ENCODE measurements around the gene DUS1L.

Gene DUS1L

GRCh38 chr17:82033359-82034085, 32.1 kb downstream of the DUS1L start:
- Histone ChIP-seq H2AFZ (ENCODE audit: low read length) (no peak overlapping the region), H3K27me3 (ENCODE audit: insufficient read depth, low read length, poor library complexity, severe bottlenecking) (no peaks in the 10 kb centered on the region), H3K36me3 (ENCODE audit: insufficient read depth, low read length) (no peaks in the 10 kb centered on the region), H3K4me3 (ENCODE audit: low read length, poor library complexity, severe bottlenecking) (no peak overlapping the region), H3K9me2 (replicated peaks; ENCODE audit: low read depth, low read length) (no peaks in the 10 kb centered on the region), H4K20me1 (ENCODE audit: insufficient read depth, low read length, poor library complexity, severe bottlenecking) (peaks cover 7% of the 10 kb centered on the region), H3K4me1 (ENCODE audit: insufficient read depth, low read length, poor library complexity, severe bottlenecking) (peaks cover 11% of the 10 kb centered on the region), H3K9me3 (ENCODE audit: insufficient read depth, low read depth, low read length) (no peaks in the 10 kb centered on the region), H3K4me2 (ENCODE audit: low read depth, low read length, poor library complexity, severe bottlenecking) (no peak overlapping the region), H3F3A (ENCODE audit: low read depth) (no peaks in the 10 kb centered on the region), H3K9ac (ENCODE audit: low read depth, low read length, poor library complexity, severe bottlenecking) (no peak overlapping the region), H3K79me2 (ENCODE audit: insufficient read depth, low read length) (peaks cover 7% of the 10 kb centered on the region; the same call in 1 of the 2 replicates)
- TF ChIP-seq CTCF (conservative IDR thresholded peaks at IDR 0.05; ENCODE audit: low read length) (no peak), EZH2phosphoT487 (IDR thresholded peaks at IDR 0.05; ENCODE audit: borderline replicate concordance) (no peak)

DNA sequence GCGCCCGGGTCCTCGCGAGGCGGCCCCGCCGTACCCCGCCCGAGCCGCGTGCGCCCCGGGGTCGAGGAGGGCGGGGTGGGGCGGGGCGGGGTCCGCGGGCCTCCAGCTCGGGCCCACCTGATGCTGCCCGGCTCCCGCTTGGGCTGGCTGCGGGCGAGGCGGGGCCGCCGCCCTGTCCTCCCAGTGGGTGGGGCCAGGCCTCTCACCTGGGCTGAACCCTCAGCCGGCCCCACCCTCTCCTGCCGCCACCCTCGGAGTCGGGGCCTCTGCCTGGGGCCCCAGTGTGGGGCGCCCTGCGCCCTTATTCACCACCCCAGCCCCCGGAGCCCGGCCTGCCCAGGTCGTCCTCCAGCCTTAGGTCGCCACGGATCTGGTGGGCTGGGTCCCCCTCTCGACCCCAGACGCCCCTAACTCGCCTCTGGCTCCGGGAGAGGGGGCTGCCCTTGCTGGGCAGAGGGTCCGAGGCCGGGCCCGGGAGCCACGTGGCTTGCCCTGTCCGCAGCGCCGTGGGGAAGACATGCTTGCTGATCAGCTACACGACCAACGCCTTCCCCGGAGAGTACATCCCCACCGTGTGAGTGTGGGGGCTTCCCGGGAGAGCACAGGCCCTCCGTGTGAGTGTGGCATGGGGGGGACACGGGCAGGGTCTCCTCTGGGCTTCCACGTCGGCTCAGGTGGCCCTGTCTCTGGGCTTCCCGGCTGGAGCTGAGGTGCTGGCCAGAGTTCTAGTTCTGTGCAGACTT, 33.5 kb downstream of the DUS1L start:
- H3K4me2 ChIP-seq (ENCODE audit: low read depth, low read length, poor library complexity, severe bottlenecking) = peak overlapping the region; percentile 71
- H3F3A ChIP-seq (ENCODE audit: low read depth) = no peaks in the 10 kb centered on the region
- peak overlapping the region; percentile 54 for H3K9ac ChIP-seq (ENCODE audit: low read depth, low read length, poor library complexity, severe bottlenecking)
- no peaks in the 10 kb centered on the region for H3K36me3 ChIP-seq (ENCODE audit: insufficient read depth, low read length)
- no peak overlapping the region for H2AFZ ChIP-seq (ENCODE audit: low read length)
- H3K9me2 ChIP-seq (replicated peaks; ENCODE audit: low read depth, low read length) = no peaks in the 10 kb centered on the region
- no peaks in the 10 kb centered on the region for H3K27me3 ChIP-seq (ENCODE audit: insufficient read depth, low read length, poor library complexity, severe bottlenecking)
- TF ChIP-seq EZH2phosphoT487 (IDR thresholded peaks at IDR 0.05; ENCODE audit: borderline replicate concordance) (no peak), CTCF (conservative IDR thresholded peaks at IDR 0.05; ENCODE audit: low read length) (no peak)
- H3K79me2 ChIP-seq (ENCODE audit: insufficient read depth, low read length) = peaks cover 7% of the 10 kb centered on the region; the same call in 1 of the 2 replicates
- no peaks in the 10 kb centered on the region for H3K9me3 ChIP-seq (ENCODE audit: insufficient read depth, low read depth, low read length)
- peaks cover 7% of the 10 kb centered on the region for H4K20me1 ChIP-seq (ENCODE audit: insufficient read depth, low read length, poor library complexity, severe bottlenecking)
- peaks cover 14% of the 10 kb centered on the region for H3K4me1 ChIP-seq (ENCODE audit: insufficient read depth, low read length, poor library complexity, severe bottlenecking)
- H3K4me3 ChIP-seq (ENCODE audit: low read length, poor library complexity, severe bottlenecking) = peak overlapping the region; percentile 66

GRCh38 chr17:82031303-82031884, 34.2 kb downstream of the DUS1L start, which contains the start of gene RAC3:
Gene RAC3, plus strand, starts transcription at chr17:82031678. Its CDS starts 84 bp downstream, at chr17:82031762.
- Histone ChIP-seq H3K9me3 (ENCODE audit: insufficient read depth, low read depth, low read length) (no peaks in the 10 kb centered on the region), H3F3A (ENCODE audit: low read depth) (no peaks in the 10 kb centered on the region), H3K27me3 (ENCODE audit: insufficient read depth, low read length, poor library complexity, severe bottlenecking) (no peaks in the 10 kb centered on the region), H3K36me3 (ENCODE audit: insufficient read depth, low read length) (no peaks in the 10 kb centered on the region), H3K4me3 (ENCODE audit: low read length, poor library complexity, severe bottlenecking) (peak within 1 kb of the TSS; percentile 76), H3K4me1 (ENCODE audit: insufficient read depth, low read length, poor library complexity, severe bottlenecking) (peaks cover 16% of the 10 kb centered on the region), H3K4me2 (ENCODE audit: low read depth, low read length, poor library complexity, severe bottlenecking) (peak within 1 kb of the TSS; percentile 71), H3K79me2 (ENCODE audit: insufficient read depth, low read length) (peaks cover 2% of the 10 kb centered on the region; the same call in 1 of the 2 replicates), H2AFZ (ENCODE audit: low read length) (peak within 1 kb of the TSS; percentile 85), H4K20me1 (ENCODE audit: insufficient read depth, low read length, poor library complexity, severe bottlenecking) (peaks cover under 1% of the 10 kb centered on the region), H3K9me2 (replicated peaks; ENCODE audit: low read depth, low read length) (no peaks in the 10 kb centered on the region), H3K9ac (ENCODE audit: low read depth, low read length, poor library complexity, severe bottlenecking) (peak within 1 kb of the TSS; percentile 72)
- TF ChIP-seq CTCF (conservative IDR thresholded peaks at IDR 0.05; ENCODE audit: low read length) = no peak
- no peak for TF ChIP-seq EZH2phosphoT487 (IDR thresholded peaks at IDR 0.05; ENCODE audit: borderline replicate concordance)
